COLO668 (cell line): ENCODE measurements around the gene UBE2D4.
A peak's percentile ranks its signal among the peaks of the same experiment; 100 is the strongest.

Source experiments
- DNase-seq: peaks from one replicate; lab custom pipeline; 2025; ENCODE audit not compliant: unreplicated experiment; lab: John Stamatoyannopoulos, UW

The UBE2D4 gene

DNA sequence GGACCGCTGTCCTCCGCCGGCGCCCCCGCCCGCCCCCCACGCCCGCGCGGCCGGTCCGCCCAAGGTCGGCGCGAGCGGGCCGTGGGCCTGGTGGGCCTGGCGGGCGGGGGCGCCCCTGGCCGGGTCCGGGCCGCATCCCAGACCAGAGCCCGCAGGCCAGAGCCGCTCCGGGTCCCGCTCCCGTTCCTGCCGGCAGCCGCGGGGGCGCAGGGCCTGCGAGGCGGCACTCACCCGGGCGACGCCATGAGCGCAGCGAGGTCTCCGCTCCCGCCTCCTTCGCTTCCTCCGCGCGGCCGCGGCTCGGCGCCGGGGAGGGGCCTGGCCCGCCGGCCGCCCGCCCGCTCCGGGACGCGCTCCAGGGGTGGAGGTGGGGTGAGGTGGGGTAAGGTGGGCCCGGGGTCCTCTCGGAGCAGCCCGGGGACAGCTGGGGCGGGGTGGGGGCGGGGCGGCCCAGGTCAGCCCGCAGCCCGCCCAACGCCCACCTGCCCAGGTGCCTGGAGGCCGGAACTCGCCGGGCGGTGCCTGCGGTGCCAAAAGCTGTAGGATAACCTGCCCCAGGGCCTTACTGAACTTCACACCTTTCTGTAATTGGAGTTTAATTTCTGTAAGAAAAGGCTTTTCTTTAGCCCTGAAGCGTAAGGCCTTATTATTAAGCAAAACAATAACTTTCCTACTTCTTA lies 19.8 kb upstream of the UBE2D4 start, which contains the start of gene URGCP:
Gene URGCP (minus strand): TSS at position 266 of the 680 bp plus-strand sequence. CDS start 21 bp downstream, at position 245.
- peak; percentile 83 for DNase-seq

DNA sequence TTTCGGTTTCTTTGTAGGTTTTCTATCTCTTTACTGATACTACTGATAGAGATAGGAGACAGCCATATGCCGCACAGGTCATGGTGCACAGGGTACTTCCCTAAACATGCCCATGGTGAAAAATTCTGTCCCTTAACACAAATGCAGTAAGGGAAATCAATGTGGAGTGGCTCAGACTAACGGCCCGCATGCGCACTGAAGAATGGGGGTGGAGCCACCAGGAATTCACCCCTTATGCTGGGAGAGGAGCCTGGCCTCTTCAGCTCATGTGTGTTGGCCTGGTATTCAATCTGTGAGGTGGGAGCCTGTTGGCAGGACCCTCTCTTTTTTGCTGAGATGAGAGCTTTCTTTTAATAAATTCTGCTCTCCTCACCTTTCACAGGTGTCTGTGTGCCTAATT lies 11.4 kb upstream of the UBE2D4 start:
- no peak for DNase-seq

DNA sequence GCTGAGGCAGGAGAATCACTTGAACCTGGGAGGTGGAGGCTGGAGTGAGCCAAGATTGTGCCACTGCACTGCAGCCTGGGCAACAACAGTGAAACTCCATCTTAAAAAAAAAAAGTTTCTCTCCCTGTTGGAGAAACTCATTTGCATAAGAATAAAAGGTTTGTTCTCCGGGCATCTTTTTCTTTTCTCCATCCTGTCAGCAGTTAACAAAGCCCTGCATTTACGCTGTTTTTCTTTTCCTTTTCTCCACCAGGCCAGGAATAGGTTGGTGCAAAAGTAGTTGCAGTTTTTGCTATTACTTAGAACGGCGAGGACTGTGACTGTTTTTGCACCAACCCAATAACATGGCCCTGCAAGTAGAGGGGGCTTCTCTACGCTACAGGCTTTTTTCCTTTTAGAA lies 10.3 kb upstream of the UBE2D4 start:
- no peak for DNase-seq

DNA sequence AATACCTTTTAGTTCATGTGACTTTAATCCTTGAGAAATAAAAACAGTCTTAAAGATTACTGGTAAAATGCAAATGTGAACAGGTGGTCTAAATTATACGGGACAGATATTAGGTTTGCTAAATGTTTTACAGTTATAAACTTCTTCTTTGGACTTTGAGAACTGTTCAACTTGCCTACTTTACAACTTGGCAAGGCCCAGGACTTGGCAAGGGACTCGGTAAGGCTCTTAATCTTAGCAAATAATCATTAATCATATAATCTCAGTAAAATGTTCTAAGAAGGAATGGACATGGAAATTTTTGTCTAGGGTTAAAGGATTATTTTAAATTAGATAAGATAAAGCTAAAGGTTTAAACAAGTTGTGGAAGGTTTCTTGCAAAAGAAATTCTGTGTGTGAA lies 4.8 kb upstream of the UBE2D4 start:
- DNase-seq = no peak

DNA sequence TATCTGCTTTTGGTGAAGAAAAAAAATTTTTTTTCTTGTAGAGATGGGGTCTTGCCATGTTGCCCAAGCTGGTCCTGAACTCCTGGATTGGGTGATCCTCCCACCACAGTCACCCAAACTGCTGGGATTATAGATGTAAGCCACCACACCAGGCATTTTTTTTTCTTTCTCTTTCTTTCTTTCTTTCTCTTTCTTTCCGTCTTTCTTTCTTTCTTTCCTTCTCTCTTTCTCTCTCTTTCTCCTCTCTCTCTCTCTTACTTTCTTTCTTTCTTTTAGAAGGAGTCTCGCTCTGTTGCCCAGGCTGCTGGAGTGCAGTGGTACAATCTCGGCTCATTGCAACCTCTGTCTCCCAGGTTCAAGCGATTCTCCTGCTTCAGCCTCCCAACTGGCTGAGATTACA lies 3.5 kb upstream of the UBE2D4 start:
- no peak for DNase-seq

DNA sequence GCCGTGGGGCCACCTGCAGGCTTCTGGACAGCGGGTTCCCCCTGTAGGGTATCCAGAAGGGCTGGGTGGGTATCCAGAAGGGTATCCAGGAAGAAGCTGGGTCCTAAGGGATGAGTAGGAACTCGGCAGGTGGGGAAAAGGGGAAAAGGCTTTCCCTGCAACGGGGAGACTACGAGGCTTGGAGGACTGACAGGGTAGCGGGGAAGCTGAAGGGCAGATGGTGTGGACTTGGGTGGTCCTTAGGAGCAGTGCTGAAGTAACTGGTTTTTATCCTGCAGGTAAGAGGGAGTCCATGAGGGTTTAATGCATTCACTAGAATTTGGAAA lies 525 bp downstream of the UBE2D4 start:
- DNase-seq = no peak

DNA sequence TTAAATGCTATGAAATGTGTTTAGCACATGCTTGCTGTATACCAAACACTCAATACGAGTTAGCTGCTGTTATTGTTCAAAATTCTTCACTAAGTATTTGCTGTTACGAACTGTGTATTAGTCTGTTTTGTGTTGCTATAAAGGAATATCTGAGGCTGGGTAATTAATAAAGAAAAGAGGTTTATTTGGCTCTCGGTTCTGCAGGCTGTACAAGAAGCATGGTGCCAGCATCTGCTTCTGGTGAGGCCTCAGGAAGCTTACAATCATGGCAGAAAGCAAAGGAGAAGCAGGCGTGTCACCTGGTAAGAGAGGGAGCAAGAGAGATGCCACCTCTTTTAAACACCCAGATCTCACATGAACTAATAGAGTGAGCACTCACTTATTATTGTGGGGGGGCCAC lies 1.6 kb downstream of the UBE2D4 start:
- DNase-seq = no peak

DNA sequence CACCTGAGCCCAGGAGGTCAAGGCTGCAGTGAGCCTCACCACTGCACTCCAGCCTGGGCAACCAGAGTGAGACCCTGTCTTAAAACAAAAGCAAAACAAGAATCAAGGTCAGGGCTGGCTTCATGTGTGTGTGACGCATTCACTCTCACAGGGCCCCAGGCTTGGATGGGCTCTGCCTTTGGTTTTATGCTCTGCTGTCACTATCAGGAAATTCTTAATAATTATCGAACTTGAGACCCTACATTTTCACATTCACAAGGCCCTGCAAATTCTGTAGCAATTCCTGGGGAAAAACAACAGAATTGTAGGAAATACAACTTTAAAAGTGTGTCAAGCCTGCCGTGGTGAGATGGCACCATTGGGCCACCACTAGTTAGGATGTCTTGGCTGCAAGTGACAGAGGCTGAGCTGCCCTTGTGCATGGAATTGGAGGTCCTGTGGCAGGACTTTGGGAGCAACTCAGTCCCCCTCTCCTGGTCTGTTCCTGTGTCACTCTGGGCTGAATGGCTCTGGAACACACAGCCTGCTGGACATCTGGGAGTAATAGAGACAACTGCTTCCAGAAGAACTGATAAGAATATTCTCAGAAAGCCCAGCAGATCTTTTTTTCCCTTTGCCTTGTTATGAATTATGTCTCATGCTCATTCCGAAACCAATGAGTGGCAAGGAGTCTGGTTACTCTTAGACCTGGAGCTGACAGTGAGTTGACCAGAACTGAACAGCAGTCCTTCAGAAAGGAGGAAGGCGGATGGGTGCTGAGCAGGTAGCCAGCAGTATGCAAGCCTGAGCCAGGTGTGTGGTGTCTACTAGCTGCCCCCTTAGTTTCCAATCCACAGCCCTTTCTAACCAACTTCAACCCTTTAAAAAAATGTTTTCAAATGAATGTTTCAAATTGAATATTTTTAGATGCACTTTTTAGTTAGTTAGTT lies 3.6 kb downstream of the UBE2D4 start:
- DNase-seq = no peak

DNA sequence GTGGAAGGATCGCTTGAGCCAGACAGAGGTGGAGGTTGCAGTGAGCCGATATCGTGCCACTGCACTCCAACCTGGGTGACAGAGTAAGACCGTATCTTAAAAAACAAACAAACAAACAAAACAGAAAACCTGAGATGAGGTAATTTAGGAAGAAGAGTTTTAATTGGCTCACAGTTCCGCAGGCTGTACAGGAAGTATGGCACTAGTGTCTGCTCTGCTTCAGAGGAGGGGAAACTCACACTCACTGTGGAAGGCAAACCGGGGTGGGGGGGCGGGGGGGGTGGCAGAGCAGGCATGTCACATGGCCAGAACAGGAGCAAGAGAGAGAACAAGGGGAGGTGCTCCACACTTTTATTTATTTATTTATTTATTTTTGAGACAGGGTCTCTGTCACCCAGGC lies 5.1 kb downstream of the UBE2D4 start:
- no peak for DNase-seq

DNA sequence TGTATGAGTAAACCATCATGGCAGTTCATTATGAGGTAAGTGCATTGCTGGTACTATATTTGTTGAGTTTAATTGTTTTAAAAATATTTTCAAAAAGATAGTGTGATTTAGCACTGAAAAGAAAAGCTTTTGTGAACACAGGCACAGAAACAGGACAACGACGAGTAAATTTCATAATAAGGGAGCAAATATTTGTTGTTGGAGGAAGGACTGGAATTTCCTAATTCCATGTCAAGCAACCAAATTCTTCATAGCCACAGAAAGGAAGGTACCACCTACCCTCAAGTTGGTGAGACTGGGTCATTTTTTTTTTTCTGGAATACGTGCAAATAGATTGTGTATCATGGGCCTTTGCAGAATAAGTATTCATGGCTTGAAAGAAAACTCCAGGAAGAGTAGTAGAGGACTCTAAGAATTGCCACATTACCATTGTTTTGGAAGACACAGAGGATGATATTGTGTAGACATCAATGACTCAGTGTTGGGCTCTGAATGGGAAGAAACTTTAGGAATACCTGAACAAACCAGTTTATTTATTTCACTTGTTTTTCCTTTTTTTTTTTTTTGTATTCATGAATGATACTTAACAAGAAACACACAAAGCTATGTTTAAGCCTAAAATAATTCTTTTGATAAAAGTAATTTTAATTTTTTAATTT lies 7.8 kb downstream of the UBE2D4 start:
- DNase-seq = no peak

DNA sequence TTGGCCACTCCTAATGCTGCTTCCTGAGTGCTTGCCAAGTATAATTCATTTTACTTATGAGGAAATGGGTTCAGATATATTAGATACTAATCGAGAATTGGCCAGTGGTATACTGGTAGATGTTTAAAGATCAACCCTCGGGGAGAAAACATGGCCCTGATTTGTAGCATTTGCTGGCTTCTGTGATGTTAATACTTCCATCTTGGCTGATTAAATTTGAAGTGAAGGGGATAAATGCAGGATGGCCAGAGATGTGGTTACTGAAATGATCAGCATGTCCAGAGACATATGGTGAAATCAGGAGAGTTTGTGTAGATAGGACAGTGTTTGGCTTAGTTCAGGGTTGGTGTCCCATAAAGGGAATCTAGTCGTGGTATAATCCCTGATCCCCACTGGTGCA lies 11.2 kb downstream of the UBE2D4 start:
- no peak for DNase-seq

DNA sequence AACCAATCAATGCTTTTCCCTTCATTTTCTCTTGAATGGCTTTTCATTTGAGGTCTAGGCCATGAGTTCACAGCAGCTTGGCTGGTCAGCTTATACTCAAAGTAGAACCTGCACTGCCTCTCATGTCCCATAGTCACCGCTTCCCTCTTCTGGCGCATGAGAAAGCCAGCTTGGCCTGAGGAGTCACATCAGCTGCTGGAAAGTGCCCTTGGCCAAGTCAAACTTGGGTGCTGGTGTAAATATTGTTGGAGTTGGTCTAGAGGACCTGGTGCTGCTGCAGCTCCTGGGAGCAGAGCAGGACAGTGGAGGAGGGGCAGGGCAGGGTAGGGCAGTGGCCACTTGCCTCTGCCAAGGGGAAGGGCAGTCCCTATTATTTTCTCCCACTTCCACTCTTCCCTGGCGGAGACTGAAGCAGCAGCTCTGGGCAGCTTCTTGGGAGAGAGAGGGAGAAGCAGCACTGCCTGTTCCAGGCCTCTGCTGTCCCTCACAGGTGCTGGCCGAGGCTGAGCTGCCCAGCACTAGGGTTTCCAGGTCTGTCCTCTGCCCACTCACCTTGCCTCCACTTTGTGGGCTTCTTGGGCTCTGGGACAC lies 12.8 kb downstream of the UBE2D4 start:
- DNase-seq = no peak

DNA sequence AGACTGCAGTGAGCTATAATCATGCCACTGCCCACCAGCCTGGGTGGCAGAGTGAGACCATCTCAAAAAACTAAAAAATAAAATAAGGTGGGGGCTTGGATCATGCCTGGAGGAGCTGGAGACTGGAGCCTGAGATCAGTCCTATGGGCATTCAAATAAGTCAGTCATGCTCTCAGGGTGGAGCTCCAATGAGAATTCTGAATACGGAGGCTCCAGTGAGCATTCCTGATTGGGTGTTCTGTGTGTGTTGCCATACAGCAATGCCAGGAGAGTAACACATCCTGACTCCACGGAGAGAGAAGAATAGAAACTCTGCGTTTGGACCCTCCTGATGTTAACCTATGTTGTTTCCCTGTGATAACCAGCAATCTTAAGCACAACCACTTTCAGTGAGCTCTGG lies 16.0 kb downstream of the UBE2D4 start:
- no peak for DNase-seq

DNA sequence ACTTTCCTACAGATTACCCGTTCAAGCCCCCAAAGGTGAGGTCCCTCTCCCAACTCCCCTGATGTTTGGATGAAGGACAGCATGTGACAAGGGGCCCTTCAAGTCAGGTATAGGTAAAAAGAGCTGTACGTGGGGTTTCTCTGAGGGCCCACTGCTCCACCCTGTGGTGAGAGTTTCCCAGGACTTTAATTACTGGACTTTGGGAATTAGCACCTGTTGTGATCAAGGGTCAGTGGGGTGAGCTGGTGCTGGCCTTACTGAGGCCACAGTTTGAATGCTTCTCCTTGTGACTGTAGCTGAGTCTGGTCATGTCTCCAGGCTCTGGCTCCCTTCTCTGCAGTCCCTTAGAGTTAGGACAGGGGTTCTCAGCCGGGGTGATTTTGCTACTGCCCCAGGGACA lies 16.8 kb downstream of the UBE2D4 start:
- DNase-seq = no peak

DNA sequence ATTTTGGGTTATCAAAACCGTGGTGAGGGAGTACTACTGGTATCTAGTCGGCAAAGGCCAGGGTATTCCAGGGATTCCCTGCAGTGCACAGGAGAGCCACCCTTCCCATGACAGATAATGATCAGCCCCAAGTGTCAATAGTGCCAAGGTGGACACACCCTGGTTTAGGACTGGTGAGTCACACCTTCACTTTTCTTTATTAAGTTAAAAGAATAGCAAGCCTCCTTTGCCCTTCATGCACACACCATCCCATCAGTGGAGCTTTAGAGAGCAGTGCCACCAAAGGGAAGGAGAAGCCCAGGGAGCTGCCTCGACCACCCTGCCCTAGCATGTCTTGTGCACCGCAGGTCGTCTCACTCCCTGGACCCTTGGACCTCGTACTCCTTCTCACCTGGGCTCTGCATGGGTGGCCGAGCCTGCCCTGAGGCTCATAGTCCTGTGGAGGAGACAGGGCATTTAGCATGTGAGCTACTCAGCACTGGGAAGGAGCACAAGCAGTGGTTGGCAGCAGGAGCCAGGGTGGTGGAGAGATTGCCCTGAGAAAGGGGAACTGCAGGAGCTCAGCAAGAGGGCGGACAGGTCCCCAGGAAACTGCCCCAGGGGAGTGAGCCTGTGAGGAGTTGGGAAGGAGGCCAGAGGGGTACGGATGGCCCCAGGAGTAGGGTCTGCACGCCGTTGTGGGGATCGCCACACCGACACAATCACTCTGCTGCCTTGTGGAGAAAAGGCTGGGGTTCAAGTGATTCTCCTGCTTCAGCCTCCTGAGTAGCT lies 17.4 kb downstream of the UBE2D4 start:
- DNase-seq = no peak

DNA sequence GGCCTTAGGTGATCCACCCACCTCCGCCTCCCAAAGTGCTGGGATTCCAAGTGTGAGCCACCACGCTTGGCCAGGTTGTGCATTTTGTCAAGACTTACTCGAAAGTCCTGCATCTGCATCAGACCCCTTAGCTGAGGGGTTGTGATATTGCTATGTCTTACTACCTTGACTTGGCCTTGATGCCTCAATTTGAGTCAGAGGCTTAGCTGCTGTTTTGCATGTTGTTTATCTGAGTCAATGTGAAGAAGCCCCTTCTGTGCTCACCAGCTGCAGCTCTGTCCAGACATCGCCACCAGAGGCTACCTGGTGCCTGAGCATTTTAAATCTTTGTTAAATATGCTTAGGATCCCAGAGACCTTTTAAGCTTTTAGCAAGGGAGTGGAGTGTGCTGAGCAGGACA lies 18.1 kb downstream of the UBE2D4 start:
- no peak for DNase-seq

DNA sequence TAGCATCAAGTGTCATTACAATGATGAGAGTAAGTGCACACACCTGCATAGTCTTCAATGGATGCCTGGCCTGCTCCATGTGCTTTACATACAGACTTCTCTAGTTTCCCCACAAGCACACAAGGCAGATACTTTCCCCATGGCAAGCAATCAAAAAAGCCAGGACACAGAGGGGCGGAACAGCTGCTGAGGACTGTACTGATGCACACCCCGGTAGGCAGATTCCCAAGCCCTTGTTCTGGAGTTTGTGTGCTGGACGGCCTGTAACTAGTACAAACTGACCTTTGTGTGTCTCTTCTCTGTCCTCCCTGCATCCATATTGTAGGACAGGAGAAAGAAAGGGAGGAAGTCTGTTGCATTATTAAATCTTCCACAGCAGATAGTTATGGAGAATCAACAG lies 25.8 kb downstream of the UBE2D4 start:
- DNase-seq = no peak

DNA sequence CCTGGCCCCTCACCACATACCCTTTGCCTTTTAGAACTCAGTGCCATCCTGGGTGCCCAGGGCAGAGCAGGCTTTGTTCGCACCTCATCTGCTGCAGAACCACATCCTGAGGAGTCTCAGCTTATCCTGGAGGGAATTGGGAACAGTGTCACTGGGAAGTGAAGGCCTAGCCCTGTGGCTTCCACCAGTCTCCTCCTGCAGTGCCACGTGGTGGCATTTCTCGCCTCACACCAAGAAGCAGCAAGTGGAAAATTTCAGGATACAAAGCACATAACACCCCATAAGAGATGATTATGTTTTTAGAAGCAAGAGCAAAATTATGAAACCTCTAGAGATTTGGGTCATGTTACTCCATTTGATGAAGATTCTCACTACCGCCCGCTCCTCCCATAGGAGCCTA lies 26.8 kb downstream of the UBE2D4 start:
- DNase-seq = no peak

DNA sequence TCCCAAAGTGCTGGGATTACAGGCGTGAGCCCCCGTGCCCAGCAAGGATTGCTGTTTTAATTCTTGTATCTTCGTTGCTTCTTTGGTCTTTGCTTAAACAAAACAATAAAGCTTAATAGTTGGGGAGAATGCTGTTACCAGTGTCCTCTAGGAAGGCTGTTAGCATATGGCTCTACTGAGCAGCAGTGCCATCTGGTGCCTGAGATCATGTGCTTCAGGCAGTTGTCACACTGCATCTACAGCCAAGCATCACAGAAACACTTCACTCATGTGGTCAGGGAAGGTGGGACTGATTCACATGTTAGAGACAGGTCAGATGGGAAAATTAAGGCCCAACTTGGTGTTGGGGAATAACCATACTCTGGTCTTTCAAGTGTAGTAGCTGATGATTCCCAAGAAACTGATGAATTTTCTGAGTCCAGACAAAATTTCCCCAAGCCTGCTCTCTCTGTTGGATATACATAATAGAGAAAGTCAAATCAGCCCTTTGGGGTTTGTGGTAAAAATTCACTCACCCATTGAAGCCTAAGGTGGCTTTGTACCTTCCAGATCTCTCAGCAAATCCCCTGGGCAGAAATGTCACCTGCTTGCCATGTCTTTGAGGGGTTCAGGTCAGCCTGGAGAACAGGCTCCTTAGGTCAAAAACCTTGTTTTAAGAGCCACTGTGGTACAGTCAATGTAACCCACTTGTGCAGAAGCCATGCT lies 28.4 kb downstream of the UBE2D4 start:
- peak; percentile 28 for DNase-seq

DNA sequence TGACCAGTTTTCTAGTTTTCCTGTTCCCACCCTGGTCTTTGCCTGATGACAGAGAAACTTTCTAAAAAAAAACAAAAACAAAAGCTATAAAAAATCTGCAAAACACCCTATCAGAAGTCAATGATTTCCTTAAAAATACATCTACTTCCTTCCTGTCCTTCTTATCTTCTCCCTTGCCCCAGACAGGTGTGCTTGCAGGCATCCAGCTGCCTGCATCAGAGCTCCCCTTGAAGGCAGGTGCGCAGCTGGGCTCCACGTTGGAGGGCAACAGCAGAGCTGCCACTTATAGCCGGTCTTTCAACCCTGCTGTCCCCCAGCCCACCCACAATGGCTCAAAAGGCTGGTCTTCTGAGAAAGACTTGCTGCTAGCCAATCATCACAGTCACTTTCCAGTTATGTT lies 29.8 kb downstream of the UBE2D4 start:
- DNase-seq = no peak
